CD4-positive, alpha-beta T cell treated with Interleukin-6 at 100 ng/mL for 8 hours (primary cell): ENCODE results near the gene SRSF4.
A peak's percentile ranks its signal among the peaks of the same experiment; 100 is the strongest.
"Not testable (repeated sequence)": the region's sequence is repeated elsewhere in the genome, so short reads cannot be mapped to it uniquely, and the experiment has no call there.

Experiments
- DNase-seq: peaks from one replicate; pipeline ENCODE4 v3.0.0-alpha.2; 2020; ENCODE audit warnings: mixed read lengths, low spot score

The SRSF4 gene

DNA sequence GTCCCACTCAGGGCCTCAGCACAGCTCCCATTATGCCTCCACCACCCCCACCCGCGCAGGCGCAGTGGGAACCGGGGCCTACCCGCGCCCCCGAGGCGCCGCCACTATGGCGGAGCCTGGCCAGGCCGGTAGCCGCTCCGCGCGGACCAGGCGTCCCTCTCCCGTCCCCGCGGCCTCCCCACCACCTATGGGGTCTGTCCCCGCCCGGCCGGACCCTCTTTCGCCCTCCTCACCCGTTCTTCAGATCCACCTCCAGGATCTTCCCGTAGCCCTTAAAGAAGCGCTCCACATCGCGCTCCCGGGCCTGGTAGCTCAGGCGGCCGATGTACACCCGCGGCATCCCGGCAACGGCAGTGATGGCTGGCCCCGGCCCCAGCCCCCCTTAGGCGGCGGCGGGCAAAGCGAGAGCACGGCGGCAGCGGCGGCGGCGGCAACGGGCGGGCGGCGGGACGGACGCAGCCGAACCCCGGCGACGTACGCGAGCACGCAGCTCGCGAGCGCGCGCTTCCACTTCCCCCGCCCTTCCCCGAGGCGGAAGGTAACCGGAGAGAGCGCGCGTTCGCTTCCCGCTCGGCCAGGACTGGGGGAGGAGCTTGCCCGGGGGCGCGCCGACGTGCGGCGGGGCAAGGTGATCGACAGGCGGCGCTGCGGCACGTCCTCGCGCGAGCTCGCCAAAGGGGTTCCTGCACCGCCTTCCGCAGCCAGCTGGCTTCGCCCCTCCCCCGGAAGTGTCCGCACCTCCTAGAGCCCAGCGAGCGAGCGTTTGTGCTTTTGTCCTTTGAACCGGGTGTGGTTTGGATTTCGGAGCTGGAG lies at the start of gene SRSF4:
SRSF4 (minus strand) TSS at position 488 of the 813 bp plus-strand sequence; CDS start at position 340, 148 bp downstream.
- DNase-seq = peak; percentile 99

DNA sequence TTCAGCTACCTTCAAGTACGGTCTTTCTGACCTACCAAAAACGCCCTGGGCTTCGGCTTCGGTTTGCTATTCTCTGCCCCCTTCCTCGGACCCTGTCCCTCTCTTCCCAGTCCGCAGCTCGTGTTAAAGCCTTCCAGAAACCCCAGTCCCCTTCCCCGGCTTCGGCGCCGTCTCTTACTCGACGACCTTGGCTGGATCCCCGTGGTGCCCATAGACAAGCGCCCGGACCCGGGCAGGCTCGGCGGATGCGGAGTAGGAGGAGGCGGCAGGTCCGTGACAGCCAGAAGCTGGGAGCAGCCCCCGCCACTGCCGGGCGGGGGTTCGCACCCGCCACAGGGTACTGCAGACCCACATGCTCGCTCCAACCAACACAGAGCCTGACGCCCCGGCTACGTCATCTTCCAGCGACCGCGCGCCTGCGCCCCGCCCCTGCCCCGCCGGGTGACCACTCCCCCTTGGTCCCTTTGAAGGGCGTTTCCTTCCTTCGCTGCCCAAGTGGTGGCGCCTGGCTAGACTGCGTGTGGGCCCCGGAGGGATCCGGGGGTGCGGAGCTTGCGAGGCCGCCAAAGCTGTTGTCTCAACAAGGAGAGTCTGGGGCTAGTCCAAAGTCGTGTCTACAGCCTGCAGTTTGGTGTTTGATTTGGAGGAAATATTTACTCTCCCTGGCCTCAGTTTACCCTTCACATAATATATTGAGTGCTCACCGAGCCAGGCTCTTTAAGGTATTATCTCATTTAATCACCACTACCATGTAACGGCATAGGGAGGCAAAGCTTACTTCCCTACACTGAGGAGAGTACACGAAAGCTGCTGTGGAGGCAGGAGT lies 49.1 kb upstream of the SRSF4 start, which contains the start of gene MECR:
MECR (minus strand) TSS at position 382 of the 826 bp plus-strand sequence; CDS start at position 354, 28 bp downstream.
- DNase-seq = peak; percentile 91

DNA sequence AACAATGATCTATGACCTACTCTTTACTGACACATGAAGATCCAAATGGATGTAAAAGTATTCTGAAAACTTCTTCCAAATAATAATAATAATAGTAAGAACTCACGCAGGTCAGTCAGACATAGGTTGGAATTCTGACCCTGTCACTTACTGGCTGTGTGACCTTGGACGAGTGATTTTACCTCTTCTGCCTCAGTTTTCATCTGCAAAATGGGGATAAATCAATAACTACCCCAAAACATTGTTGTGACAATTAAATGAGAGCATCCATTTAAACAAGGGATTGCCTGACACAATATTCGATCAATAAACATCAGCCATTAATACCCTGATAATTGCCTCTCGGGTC lies 48.5 kb upstream of the SRSF4 start:
- no peak for DNase-seq

DNA sequence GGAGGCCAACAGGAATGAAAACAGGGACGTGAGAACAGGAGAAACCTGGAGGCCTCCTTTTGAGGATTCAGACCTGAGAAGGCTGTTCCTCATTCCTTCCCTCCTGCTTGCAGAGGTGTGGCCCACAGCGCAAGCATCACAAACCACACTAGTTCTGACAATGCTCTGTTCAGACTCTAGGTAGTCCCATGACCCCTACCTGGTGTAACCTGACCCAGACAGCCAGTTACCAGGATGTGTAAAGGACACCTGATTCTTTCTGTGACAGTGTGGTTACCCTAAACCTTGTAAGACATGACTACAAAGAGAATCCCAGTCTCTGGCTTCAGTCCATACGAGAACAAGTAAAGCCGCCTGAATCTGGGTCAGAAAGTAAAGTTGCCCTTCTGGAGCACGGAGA lies 45.8 kb upstream of the SRSF4 start:
- DNase-seq = no peak

DNA sequence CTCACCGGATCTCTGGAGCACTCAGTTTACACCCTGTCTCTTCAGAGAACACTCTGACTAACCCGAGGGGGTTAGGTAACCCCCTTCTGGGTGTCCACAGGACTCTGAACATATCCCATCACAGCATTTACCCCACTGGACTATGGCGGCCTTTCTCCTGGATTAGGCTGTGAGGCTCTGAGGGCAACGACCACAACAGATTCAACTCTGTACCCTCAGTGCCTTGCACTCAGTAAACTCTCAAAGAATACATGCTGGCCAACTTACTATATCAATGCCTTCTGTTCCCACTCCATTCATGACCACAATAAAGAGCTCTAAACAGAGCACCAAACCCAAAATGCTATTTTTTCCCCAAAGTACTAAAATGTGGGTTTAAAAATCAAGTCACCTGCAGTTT lies 43.7 kb upstream of the SRSF4 start:
- DNase-seq = no peak

DNA sequence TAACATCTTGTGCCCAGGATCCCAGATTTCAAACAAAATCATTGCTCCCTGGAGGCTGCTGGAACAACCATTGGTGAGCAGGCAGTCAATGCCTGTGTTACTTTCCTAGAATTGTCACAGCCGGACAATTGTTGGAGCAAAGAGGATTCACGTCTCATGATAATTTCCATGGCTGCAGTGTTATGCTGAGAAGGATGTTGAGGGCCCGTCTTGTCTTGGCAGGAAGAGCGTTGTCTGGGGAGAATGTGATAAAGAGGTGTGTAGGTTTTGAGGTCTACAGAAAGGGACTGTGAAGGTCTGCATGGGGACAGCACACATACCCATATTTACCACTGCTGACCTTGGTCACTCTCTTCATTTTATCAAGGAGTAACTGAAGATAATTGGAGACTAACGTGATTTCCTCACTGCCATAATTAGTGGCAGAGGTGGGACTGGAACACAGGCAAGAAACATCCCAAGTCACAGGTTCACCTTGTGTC lies 42.7 kb upstream of the SRSF4 start:
- no peak for DNase-seq

DNA sequence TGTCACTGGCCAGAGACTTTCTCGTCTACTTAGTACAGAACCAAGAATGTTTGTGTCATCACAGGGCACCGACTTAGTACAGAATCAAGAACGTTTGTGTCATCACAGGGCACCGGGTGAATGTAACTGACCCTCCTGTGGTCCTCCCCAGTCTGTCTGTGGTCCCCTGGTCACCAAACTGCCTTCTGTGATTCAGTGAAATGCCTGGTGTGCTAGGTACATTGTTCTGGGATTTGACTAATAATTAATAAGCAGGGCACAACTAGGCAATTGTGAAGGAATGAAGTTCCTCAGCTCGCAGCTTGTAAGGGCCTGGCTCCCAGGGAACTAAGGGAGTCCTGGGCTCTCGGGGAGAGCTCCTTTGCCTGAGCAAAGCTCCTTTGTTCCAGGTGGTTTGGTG lies 41.8 kb upstream of the SRSF4 start:
- DNase-seq = no peak

DNA sequence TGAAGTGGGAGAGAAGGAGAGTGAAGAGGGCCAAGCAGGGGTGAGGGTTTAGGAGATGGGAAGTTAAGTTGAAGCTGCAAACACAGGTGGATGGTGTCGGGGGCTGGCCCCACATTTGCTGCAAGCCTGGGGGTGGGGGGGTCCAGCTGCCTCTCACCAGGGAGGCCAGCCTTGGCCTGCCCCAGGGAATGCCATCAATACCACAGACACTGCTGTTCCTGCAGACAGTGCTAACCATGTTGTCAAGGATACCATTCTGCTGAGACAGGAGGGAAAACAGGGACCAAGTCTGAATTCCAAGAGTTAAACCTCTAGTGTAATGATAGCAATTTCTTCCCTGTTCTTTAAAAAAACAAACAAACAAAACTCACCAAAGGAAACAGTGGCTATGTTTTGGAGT lies 41.0 kb upstream of the SRSF4 start:
- DNase-seq = no peak

DNA sequence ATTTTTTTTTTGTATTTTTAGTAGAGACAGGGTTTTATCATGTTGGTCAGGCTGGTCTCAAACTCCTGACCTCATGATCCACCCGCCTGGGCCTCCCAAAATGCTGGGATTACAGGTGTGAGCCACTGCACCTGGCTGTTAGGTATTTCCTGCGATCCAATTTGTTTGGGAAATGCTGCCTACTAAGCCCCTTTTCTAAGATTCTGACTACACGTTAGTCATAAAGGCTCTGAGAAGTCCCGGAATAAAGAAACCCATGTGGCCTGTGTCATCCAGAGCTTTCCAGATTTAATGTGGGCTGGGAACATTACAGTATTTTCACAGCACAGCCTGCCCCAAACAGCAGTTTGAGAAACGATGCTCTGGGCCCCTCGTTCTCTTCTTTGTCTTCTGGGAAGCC lies 40.6 kb upstream of the SRSF4 start:
- not testable (repeated sequence) for DNase-seq

DNA sequence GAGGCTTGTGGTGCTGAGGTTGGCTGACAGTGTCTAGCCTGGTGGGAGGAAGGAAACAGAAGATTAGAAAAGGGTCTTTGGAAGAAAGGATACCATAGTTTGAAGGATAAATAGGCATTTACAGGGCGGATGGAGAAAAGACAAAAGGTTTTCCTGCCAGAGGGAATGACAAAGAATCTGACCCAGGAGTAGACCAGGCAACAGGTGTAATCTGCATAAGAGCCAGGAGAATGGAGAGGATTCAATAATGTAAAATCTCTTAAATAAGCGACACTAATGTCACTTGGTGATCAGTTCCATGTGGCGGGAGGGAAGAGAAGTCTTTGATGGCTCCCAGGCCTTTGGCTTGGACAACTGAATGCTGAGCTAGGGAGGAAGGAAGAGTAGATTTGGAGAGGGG lies 39.6 kb upstream of the SRSF4 start:
- no peak for DNase-seq

DNA sequence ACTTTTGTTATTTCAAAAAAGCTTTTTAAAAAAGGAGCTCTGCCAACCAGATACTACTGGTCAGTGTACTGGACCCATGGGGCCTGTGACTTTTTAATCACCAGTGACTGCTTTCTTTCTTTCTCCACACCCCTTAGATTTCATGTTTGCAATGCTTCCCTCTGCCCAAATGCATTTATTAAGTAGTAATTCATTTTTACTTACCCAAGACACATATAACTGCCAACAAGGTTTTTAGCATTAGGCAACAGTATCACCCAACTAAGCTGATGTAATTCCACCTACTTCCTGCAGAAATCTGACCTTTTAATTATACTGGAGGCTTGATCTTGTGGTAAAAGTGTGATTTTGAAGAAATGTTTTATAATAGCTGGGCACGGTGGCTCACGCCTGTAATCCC lies 36.5 kb upstream of the SRSF4 start:
- DNase-seq = no peak

DNA sequence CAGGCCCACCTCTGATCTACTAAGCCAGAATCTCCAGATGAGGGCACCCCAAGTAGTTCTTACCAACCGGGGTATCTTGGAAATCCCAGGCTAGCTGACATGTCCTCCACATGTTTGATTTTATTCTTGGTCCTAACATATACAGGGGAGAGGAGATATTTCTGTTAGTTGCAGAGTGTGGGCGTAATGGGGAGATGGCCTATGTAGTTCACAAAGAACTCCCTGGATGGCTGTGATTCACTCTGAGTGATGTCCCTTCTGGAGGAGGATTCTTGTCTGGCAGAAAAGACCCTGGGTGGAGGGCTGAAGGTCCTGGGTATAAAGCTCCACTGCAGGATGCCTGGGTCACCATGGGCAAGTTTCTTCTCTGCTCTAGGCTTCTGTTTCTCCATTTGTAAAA lies 35.9 kb upstream of the SRSF4 start:
- DNase-seq = no peak

DNA sequence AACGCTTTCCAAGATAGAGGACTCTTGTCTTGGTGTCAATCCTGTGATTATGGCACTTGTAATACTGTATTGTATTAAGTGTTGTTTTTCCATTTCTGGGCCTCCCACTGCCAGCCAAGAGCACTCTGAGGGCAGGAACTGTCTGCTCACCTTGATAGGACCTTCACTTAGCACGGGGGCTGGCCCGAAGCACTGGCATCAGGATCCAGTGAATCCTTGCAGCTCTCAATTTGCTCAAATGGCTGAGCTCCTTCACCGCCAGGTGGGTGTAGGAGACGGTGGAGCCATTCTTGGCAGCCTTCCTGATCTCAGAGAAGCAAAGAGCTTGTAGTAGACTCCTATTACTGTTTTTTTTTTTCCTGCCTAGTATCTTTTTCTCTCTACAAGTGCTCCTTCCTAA lies 31.4 kb upstream of the SRSF4 start:
- no peak for DNase-seq

DNA sequence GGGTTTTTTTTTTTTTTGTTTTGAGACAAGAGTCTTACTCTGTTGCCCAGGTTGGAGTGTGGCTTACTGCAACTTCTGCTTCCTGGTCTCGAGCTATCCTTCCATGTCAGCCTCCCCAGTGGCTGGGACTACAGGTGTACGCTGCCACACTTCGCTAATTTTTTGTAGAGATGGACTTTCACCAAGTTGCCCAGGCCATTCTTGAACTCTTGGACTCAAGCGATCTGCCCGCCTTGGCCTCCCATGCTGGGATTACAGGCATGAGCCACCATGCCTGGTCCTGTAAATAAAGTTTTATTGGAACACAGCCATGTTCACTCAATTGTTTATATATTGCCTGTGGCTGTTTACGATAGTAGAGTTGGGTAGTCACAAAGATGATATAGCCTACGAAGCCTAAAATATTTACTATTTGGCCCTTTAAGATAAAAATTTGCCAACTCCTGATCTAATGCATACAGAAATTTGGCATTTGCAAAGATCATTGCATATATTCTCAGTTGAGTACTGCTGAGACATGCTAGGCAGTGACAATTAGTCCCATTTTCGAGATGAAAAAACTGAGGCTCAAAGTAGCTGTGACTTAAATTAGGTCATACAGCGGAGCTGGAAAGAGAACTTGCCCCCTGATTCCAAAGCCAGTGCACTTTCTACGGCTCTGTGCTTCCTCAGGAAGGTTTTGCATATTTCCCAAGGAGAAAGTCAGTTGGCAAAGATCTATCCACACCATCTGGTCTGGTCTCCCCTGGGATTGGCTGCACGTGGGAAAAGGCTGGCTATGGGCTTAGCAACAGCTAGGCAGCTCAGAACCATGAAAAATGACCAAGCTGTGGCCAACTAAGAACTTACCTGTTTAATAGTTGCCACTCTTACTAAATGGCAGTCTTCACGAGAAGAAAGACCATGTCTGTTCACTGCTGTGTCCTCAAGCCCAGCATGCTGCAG lies 29.7 kb upstream of the SRSF4 start:
- no peak for DNase-seq

DNA sequence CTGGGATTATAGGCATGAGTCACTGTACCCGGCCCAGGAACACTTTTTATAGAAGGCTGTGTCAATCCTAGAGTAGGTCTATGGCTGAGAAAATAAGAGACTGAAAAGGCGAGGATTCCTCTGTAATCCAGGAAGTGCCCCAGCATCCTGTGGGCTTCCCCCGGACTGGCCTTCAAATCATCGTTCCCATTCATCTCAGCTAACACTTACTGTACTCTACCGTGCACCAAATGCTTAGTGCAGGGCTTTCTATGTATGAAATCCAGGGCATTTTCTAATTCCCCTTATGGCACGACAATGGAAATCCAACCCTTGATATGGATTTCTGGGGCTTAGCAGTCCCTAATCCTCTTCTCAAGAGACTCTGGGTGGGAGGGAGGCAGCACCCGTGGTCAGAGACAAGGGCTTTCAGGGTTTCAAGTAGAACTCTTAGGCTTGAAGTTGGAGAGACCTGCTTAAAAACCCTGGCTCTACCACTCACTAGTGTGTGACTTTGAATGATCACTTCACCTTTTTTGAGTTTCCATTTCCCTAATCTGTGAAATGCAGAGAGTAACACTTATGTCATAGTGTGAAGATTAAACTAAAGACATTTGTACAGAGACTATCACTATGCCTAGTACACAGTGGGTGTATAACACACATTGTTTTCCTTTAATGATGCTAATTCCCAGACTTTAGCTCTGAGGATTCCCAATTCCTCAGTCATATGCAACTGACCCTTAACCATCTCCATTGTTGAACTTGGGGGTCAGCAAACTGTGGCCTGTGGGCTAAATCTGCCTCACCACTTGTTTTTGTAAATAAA lies 28.8 kb upstream of the SRSF4 start:
- DNase-seq = no peak

DNA sequence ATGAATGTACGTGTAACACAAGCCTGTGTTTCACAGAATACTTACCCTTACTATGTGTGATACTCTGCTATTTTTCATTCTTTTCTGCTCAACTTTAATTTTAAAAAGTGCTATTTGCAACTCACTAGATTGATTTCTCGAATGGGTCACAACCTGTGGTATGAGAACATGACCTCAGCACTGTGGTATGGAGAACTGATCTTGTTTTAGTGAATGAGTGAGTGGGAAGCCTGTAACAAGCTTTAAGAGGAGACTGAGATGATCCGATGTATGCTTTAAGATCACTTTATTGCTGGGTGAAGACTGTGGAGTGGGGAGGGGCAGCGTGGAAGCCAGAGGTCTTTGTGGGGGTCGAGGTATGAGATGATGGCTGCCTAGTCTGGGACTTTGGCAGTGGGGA lies 27.5 kb upstream of the SRSF4 start:
- no peak for DNase-seq

DNA sequence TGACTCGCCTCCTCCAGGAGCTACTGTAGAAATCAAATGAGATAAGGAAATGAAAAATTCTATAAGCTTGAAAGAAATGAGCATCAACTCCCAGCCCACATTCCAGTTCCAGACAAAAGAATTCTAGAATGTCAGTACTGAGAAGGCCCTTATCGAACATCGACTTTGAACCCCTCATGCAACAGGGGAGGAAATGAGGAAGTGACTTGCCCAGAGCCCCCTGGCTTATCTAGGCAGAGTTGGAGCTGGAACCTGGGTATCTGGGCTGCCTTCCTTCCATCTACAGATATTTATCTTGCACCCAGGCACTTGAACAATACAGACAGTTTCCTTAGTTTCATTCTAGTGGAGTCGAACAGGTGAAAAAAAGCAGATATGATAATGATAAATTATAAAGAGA lies 26.7 kb upstream of the SRSF4 start:
- DNase-seq = no peak

DNA sequence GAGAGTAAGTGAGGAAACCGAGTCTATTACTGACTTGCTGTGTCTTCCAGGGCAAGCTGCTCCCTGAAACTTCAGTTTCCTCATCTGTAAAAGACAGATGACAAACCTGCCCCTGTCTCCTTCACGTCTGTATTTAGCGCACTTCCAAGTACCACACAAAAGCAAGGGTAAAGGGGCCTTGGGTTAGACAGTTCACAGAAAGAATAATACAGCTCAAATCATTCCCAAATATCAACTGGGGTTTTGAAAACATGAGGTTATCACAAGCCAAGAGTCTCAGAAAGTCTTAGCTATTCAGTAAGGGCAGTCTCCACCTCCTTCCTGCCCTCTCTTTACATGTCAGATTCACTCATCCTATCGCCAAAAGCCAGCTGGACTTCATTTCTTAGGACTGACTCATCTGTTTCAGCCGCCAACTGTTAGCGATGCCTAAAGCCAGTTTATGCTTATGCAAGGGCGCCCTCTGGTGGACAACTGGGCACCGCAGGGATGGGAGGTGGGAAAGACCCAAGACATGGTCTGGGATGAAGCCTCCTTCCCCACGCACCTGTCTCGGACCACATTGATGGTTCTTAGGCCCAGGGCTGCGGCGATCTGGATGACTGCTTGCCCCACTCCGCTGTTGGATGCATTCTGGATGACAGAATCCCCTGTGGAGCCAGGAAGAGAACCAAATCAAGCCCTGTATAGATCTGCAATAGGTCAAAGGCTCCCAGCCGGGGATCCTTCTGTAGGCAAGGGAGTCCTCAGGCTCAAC lies 21.1 kb upstream of the SRSF4 start:
- DNase-seq = peak; percentile 81

DNA sequence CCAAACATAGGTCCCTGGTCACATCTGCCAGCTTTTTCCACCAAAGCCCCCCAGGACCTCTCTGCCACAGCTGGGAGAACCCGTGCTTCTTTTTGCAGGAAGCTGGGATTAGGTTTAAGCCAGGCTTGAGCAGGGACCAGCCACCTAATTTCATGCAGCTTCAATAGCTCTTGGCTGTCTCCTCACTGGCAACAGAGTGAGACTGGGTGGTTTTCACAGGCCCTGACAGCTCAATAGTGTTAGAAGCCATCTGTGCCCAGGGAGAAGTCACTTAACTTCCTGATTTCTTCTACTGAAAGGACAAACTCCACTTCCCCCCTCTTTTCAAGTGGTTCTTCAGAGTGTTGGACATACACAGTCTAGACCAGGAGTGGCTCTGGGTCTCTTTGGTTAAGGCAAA lies 20.4 kb upstream of the SRSF4 start:
- no peak for DNase-seq

DNA sequence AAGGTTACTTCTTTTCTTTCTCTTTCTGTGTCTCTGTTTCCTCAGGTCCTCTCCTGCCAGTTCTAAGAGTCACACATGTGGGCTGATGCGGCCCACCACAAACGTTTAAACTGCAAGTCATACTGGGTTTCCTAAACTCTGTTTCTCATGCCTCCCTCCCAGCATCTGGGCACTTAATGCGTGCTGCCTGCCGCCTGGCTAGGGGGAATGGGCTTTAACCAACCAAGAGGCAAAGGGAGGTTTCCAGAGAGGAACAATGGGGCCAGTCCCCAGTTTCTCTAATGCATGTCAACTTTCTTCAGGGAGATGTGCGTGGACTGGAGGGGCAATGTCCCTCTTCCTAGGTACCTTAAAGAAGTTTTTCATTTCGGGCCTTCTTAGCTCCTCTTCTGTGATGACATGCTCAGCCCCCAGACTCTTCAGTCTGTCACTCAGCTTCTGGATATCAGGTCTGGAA lies 19.9 kb upstream of the SRSF4 start:
- no peak for DNase-seq
